GM12874 (cell line): ENCODE measurements around the gene TSFM.
A peak's percentile ranks its signal among the peaks of the same experiment; 100 is the strongest.

ENCODE experiments used
- TF ChIP-seq, protein P1 (sequence below): IDR thresholded peaks from 2 replicates; pipeline ENCODE4 v1.5.1; 2011; ENCODE audit warnings: low read depth, mild to moderate bottlenecking, control low read depth, low read length, moderate library complexity; ENCODE audit not compliant: insufficient read depth

Gene TSFM

GRCh38 chr12:57782608-57783465, at the start of gene TSFM:
TSFM (plus strand) TSS chr12:57782787; CDS start chr12:57782802, 15 bp downstream.
- TF ChIP-seq, protein P1, sequence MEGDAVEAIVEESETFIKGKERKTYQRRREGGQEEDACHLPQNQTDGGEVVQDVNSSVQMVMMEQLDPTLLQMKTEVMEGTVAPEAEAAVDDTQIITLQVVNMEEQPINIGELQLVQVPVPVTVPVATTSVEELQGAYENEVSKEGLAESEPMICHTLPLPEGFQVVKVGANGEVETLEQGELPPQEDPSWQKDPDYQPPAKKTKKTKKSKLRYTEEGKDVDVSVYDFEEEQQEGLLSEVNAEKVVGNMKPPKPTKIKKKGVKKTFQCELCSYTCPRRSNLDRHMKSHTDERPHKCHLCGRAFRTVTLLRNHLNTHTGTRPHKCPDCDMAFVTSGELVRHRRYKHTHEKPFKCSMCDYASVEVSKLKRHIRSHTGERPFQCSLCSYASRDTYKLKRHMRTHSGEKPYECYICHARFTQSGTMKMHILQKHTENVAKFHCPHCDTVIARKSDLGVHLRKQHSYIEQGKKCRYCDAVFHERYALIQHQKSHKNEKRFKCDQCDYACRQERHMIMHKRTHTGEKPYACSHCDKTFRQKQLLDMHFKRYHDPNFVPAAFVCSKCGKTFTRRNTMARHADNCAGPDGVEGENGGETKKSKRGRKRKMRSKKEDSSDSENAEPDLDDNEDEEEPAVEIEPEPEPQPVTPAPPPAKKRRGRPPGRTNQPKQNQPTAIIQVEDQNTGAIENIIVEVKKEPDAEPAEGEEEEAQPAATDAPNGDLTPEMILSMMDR, result peak; percentile 91

DNA sequence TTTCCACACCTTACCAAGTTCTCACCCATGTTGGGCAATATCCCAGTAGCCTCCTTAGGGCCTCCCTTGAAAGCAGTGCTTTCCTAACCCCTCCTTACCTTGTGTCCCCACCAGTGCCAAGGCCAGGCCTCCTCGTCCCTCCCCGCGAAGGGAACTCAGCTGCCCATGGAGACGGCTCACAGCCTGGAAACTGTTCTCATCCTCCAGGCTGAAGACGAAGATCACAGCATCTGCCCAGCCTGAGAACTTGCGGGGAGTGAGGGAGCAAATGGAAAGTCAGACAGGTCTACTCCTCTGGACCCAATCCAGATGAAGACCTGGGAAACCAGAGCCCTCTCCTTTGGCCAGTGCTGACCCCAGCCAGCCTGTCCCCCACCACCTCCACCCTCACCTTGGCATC, 48.7 kb upstream of the TSFM start:
- TF ChIP-seq, protein P1, result no peak

DNA sequence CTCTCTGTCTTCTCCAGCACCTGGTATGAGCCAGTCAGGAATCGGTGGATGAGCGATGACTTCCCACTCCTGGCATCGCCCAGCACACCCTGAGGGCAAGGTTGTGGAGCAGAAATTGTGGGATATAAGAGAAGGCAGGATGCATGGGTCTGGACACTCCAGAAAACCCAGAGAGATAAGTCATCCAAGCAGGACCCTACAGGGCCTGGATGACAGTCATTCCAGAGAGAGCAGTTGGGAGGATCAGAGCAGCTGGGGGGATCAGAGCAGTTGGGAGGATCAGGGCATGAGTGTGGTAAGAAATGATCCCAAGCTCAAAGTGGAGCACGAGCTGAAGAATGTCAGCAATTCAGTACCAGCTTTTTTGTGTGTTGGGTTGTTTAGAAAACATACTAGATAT, 48.0 kb upstream of the TSFM start:
- TF ChIP-seq, protein P1, result no peak

DNA sequence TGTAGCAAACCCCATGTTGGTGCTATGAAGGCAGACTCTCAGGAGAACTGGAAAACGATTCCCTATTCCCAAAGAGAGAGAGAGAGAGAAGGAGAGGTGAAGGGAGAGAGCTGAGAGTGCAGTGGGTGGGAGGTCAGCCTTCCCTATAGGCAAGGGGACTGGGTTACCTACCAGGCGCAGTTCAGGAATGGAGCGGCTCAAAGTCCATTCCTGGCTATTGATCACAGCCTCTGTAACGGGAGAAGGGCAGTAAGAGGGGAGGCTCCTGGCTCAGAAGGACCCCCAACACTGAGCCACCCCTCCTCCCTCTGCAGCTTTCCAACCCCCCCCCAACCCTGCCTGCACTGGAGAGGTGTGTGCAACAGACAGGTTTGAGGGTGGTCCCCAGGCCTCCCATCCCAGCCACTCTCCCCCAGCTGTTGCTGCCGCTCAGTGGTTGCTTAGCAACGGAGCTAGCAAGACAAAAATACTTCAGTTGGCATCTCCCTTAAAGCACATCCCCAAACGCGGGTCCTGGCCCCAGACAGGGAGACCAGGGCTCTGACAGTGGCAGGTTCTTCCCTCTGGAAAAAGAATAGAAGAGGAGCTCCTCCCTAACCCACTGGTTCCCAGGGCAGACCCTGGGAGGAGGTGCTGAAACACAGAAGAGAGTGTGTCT, 47.3 kb upstream of the TSFM start:
- TF ChIP-seq, protein P1, result no peak

- TF ChIP-seq, protein P1, result no peak
Observed at GRCh38 chr12:57735952-57736740, 46.4 kb upstream of the TSFM start.

- TF ChIP-seq, protein P1, result no peak
Observed at GRCh38 chr12:57736741-57737466, 45.7 kb upstream of the TSFM start.
